ENCODE measurements around the gene MAN1C1.

MAN1C1 gene

DNA sequence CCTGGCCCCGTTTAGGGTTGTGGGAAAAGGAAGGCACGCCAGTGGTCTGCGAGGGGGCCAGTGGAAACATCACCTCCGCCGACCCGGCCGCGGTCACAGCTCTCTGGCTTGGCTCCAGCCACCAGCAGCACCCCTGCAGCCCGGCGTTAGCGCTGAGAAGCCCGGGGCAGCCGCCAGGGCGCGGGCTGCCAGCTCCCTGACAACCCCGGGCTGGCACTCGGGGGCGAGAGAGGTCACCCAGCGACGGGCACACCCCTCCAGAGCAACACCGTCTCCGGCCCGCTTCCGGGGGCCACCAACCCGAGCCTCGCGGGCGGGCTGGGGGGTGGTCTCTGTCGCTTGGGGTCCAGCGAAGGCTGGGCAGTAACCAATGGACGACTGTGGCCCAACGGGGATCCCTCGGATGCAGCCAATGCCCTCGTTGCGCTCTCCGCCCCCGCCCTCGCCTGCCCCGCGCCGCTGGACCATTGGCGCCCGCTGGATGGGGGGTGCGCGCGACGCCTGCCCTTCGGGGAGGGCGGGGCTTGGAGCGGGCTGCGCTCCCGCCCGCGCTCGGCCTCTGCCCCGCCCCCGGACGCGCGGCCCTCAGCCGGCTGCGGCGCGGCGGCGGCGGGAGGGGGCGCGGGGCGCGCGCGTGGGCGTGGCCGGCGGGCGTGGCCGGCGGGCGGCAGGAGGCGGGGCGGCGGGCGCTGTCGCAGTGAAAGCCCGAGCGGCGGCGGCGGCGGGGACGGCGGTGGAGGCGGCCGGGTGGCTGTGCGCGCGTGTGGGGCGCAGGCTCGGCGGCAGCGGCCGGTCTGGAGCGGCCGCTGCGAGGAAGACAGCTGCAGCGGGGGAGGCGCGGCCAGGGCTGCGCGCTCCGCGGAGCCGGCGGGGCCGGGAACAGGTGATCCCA is at the start of gene MAN1C1:
MAN1C1 (plus strand) TSS at position 697 of the 892 bp plus-strand sequence. CDS start 1,007 bp downstream, outside the sequence.
- H3K27me3 Mint-ChIP-seq: peaks cover 52% of the 10 kb centered on the region
- CTCF ChIA-PET: no interaction called here
- H3K36me3 Mint-ChIP-seq: peaks cover 29% of the 10 kb centered on the region
- no peaks in the 10 kb centered on the region for H3K9me3 Mint-ChIP-seq
- peak; percentile 85 for DNase-seq
- peaks cover 51% of the 10 kb centered on the region for H3K4me1 Mint-ChIP-seq
- H3K4me3 Mint-ChIP-seq: peak within 1 kb of the TSS; percentile 76
- H3K27ac Mint-ChIP-seq: peak within 1 kb of the TSS; percentile 24

DNA sequence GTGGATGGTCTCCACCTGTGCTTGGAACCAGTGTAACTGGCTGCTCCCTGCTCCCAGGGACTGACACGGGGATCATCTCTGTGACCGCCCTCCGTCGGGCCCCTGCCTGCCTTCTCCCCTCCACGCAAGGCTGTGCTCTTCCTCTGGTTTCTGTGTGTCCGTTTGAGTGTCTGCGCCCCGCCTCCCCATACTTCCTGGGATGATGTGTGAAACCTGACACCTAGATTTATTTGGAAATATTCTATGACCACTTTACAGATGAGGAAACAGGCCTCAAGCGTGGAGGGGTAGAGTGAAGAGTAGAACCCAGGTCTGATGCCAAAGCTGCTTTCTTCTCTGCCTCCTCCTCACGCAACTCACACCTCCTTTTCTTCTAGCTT is 48.9 kb upstream of the MAN1C1 start:
- DNase-seq: no peak
- peaks cover 7% of the 10 kb centered on the region for H3K27me3 Mint-ChIP-seq
- H3K4me1 Mint-ChIP-seq: peaks cover 66% of the 10 kb centered on the region
- no peak overlapping the region for H3K27ac Mint-ChIP-seq
- CTCF ChIA-PET: no interaction called here
- H3K36me3 Mint-ChIP-seq: peaks cover 38% of the 10 kb centered on the region
- no peak overlapping the region for H3K4me3 Mint-ChIP-seq
- no peaks in the 10 kb centered on the region for H3K9me3 Mint-ChIP-seq

DNA sequence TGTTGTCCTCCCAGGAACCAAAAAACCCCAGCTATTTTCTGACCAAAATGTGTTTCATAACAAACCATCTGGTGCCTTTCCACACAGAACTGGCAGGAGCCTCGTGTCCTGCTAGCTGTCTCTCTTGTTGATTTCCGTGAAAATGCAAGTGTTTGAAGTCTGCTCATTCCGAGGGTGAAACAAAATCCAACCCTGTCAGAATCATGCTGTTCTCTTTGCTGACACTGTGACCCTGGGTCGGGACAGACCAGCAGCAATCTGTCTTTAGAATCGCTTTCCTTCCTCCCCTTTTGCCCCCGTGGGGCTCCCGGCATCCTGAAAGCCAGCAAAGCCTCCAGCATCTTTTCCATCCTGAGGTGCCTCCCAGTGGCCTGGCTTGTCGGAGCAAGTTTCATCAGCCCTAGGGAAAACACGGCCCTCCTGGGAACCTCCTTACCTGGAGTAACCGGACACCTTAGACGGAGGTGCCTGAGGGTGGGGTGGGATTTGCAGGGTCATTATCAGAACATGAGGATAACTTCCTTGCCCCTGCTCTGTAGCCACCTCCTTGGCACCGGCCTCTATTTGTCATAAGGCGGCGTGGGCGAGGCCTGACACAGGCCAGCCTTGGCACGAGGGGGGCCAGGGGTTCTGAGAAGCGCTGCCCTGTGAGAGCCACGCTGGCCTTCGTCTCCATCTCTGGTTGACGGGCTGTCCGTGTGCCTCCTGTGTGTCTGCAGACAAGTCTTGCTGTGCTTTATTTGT is 48.3 kb upstream of the MAN1C1 start:
- no peak overlapping the region for H3K4me3 Mint-ChIP-seq

DNA sequence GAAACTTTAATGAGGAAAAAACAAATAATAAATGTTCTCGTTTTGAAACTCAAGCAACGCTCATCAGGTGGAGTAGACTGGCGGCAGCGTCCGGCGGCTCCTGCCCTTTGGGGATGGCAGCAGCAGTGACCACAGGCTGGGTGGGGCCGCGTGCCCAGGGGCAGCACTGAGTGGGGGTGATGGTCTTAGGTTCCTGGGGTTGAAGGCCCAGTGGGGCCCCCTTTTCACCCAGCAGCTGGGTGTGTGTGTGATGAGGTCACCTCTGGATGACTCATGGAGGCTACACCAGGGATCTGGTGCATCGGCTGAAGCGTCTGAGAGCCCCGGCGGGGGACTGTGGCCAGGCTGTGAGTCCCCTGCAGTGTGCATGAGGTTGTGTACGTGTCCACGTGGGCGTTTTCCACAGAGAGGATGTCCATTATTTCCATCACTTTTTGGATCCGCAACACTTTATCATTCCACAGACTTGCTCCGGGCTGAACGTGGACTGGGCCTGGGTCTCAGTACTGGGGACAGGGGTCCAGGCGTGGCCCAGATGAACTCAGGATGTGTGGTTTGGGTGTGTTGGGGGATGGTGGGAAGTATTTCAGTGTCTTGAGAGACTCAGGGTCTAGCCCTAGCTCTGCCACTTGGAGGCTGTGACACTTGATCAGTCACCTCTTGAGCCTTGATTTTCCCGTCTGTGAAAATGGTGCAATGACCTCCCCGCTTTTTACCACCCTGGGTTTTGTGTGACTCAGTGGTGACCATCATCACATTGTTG is 47.6 kb upstream of the MAN1C1 start:
- CTCF ChIA-PET: no interaction called here
- Mint-ChIP-seq H3K9me3 (no peaks in the 10 kb centered on the region), H3K4me1 (peaks cover 54% of the 10 kb centered on the region), H3K27me3 (peaks cover 10% of the 10 kb centered on the region), H3K4me3 (no peak overlapping the region), H3K27ac (no peak overlapping the region), H3K36me3 (peaks cover 32% of the 10 kb centered on the region)
- no peak for DNase-seq

More for the DNA sequence above, 48.3 kb upstream of the MAN1C1 start:
- Mint-ChIP-seq H3K4me1 (peaks cover 62% of the 10 kb centered on the region), H3K9me3 (no peaks in the 10 kb centered on the region), H3K27me3 (peaks cover 9% of the 10 kb centered on the region), H3K36me3 (peaks cover 34% of the 10 kb centered on the region), H3K27ac (no peak overlapping the region)
- CTCF ChIA-PET: no interaction called here
- no peak for DNase-seq

DNA sequence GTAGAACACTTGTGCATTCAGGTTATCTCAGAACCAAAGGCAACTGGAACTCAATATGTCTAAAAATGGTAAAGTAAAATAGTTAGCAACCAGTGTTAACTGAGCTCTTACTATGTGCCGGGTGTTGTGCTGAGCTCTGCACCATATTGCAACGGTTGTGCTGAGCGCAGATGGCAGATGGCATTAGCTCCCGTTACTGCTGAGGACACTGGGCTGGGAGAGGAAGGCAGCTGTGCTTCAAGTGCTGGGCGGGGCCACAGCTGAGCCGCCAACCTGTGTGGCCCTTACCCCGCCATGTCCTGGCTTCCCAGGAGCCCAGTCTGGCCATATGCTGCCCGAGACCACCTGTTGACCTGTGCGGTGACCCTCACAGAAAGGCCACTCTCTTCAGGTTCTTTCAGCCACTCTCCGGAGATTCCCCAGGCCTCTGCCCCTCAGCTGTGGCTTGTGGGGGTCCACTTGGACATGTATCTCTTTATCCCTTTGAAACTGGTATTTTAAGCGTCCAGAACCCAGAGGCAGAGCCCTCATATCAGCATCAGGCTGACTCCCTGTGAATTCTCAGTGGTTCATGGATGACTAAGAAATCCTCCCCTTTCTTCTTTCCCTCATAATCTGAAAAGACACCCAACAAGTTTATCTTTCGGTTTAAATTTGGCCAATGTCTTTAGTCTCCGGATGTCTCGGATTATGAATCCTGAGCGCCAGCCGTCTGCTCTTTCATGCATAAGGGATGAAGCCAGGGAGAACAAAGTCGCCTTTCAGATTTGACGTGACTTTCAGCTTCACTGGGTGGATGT is 46.8 kb upstream of the MAN1C1 start:
- Mint-ChIP-seq H3K36me3 (peaks cover 26% of the 10 kb centered on the region), H3K9me3 (no peaks in the 10 kb centered on the region), H3K27me3 (peaks cover 14% of the 10 kb centered on the region), H3K27ac (no peak overlapping the region), H3K4me3 (no peak overlapping the region), H3K4me1 (peaks cover 47% of the 10 kb centered on the region)
- CTCF ChIA-PET: interaction anchor here (0.8 kb wide), 1 partner anchor 16 kb away, joined by 3 read pairs; no protein-coding TSS in a partner anchor
- no peak for DNase-seq

DNA sequence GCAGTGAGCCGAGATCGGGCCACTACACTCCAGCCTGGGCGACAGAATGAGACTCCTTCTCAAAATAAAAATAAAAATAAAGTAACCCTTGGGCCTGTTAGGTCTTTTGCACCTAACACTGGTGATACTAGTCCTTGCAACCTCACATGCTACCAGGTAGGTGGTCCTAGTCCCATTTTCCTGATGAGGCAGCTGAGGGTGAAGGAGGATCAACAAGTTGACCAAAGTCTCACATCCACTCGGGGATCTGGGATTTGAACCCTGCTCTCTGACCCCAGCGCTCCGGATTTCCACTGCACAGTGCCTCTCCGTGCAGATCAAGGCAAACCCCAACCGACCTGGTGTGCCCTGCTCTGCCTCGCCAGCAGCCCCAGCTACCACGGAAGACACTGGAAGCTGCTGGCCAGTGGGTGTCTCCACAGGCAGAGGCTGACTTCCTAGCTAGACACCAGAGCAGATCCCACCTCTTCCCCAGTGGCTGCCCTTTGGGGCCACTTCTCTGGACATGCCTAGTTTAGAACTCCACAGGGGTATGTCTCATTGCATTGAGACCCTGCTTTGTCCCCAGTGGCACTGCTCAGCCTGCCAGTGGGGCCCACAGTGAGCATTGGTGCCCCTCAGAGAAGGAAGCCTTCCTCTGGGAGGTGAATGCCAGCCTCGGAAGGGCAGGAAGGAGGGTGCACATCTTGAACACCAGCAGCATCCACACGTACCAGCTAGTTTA is 45.6 kb upstream of the MAN1C1 start:
- H3K27ac Mint-ChIP-seq: no peak overlapping the region
- CTCF ChIA-PET: interaction anchor here (0.6 kb wide), 1 partner anchor 47 kb away, joined by 3 read pairs; no protein-coding TSS in a partner anchor
- peaks cover 35% of the 10 kb centered on the region for H3K4me1 Mint-ChIP-seq
- no peak overlapping the region for H3K4me3 Mint-ChIP-seq
- peaks cover 14% of the 10 kb centered on the region for H3K27me3 Mint-ChIP-seq
- H3K36me3 Mint-ChIP-seq: peaks cover 18% of the 10 kb centered on the region
- H3K9me3 Mint-ChIP-seq: no peaks in the 10 kb centered on the region
- DNase-seq: no peak

DNA sequence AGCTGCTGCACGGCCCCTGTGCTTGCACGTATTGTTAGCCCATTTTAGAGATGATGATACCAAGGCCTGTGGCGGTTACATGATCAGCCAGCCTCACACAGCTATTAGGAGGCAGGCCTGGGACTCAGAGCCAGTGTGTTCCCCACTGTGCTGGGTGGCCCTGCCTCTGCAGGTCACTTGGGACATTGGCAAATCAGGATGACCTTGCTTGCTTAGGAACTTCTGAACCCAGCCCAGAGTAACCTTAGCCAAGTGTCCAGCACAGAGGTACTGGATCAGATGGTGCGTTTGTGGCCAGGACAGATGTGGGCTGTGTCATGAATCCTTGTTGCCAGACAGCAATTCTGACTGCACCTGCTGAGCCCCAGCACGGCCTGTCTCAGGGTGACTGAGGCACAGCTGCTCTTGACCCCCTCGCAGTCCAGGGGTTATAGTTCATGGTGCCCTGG is 45.0 kb upstream of the MAN1C1 start:
- peaks cover 13% of the 10 kb centered on the region for H3K36me3 Mint-ChIP-seq
- no peak overlapping the region for H3K4me3 Mint-ChIP-seq
- H3K27ac Mint-ChIP-seq: no peak overlapping the region
- H3K9me3 Mint-ChIP-seq: no peaks in the 10 kb centered on the region
- H3K27me3 Mint-ChIP-seq: peaks cover 14% of the 10 kb centered on the region
- H3K4me1 Mint-ChIP-seq: peaks cover 29% of the 10 kb centered on the region
- CTCF ChIA-PET: interaction anchor here (1.1 to 1.9 kb wide), 5 partner anchors 23 to 49 kb away, joined by 3 to 6 read pairs (median 3); no protein-coding TSS in a partner anchor
- DNase-seq: no peak

DNA sequence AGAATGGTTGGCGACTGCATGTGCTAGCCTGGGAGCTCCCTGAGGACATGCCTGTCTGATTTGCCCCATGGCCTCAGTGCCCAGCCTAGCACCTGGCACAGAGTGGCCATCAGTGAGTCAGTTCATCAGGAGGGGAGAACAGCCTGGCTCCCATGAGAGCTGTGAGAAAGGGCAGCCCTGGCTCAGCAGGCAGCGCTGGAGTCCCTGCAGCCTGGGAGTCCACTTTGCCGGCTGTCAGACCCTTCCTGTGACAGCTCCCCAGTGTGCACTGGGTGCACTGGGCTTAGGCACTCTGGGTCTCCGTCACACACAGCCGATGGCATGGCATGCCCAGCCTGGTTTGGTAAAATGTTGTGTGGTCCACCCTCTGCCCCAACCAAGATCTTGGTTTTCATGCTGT is 44.5 kb upstream of the MAN1C1 start:
- H3K27ac Mint-ChIP-seq: no peak overlapping the region
- CTCF ChIA-PET: interaction anchor here (0.7 to 1.9 kb wide), 13 partner anchors 8 to 229 kb away, joined by 3 to 7 read pairs (median 4); no protein-coding TSS in a partner anchor
- DNase-seq: no peak
- no peaks in the 10 kb centered on the region for H3K9me3 Mint-ChIP-seq
- no peak overlapping the region for H3K4me3 Mint-ChIP-seq
- H3K27me3 Mint-ChIP-seq: peaks cover 15% of the 10 kb centered on the region
- peaks cover 8% of the 10 kb centered on the region for H3K36me3 Mint-ChIP-seq
- peaks cover 25% of the 10 kb centered on the region for H3K4me1 Mint-ChIP-seq

DNA sequence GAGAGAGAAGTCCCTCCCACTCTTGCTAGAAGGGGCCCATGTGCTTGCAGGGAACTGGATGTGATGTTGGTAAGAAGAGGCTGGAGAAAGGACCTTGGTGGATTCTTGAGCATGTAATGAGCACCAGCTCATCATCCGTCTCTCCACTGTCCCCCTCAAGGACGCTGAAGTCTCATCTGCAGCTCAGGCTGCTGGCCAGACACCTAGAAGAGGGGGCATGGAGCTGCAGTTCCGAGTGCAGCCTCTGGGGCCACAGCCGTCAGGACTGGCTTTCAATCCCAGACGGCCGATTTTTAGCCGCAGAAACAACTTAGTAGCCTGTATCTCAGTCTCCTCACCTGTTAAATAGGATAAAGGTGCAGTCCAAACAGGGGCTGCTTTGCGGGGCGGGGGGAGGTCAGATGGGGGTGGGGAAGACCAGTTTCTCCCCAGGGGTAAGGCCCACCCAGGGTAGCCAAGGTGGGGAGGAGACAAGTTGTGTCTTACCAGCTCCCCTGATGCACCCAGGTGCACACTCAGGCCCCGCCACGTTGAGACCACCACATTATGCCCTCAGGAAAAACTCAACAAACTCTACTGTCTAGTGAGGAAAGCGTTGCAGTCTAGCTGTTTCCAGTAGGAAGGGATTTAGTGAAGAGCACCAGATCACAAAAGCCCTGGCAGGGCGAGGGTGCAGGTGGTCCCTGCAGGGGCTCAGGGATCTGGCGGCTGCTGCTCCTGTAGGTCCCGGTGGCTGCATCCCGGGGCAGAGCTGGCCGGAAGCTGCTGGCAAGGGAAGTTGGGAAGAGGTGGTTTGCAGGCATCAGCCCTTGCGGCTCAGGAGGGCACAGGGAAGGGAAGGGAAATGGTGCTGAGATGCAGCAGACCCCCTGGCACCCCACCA is 43.6 kb upstream of the MAN1C1 start:
- no peaks in the 10 kb centered on the region for H3K9me3 Mint-ChIP-seq
- H3K4me3 Mint-ChIP-seq: no peak overlapping the region
- DNase-seq: peak; percentile 70
- peaks cover 5% of the 10 kb centered on the region for H3K36me3 Mint-ChIP-seq
- no peak overlapping the region for H3K27ac Mint-ChIP-seq
- CTCF ChIA-PET: interaction anchor here (0.7 to 1.9 kb wide), 14 partner anchors 9 to 228 kb away, joined by 3 to 7 read pairs (median 4); no protein-coding TSS in a partner anchor
- H3K27me3 Mint-ChIP-seq: peaks cover 23% of the 10 kb centered on the region
- H3K4me1 Mint-ChIP-seq: peaks cover 21% of the 10 kb centered on the region

DNA sequence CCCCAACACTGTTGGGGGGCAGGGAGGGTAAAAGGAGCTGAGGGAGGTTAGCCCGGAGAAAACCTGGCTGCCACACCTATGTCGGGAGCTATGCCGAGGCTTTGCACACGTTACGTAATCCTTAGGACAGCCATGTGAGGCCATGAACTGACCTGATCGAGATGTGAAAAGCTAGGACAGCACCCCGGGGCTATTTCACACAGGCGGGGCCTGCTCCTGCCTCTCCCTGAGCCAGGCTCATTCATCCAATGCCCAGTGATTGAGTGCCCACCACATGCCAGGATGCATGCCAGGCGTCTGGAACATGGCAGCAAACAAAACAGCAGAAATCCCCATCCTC is 43.0 kb upstream of the MAN1C1 start:
- Mint-ChIP-seq H3K4me3 (no peak overlapping the region), H3K27ac (no peak overlapping the region), H3K36me3 (peaks cover 2% of the 10 kb centered on the region), H3K27me3 (peaks cover 26% of the 10 kb centered on the region), H3K4me1 (peaks cover 16% of the 10 kb centered on the region), H3K9me3 (no peaks in the 10 kb centered on the region)
- CTCF ChIA-PET: interaction anchor here (1.3 to 1.9 kb wide), 2 partner anchors 25 to 45 kb away, joined by 5 read pairs; no protein-coding TSS in a partner anchor
- no peak for DNase-seq

DNA sequence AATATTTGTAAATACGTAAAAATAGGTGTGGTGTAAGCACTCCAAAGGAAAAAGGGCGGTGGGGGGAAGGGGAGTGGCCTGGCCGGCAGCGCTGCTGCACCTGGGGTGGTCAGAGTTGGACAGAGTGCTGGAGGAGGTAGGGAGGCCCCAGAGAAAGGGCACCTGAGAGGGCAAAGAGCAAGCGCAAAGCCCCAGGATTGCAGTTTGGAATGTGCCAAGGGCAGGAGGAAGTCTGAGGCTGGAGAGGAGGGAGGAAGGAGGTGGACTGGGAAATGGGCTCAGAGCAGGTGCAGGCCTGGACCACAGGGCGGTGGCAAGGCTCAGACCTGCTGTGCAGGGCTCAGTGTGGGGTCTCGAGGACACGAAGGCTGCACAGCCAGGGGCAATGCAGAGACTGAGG is 42.6 kb upstream of the MAN1C1 start:
- Mint-ChIP-seq H3K9me3 (no peaks in the 10 kb centered on the region), H3K4me3 (no peak overlapping the region), H3K4me1 (peaks cover 12% of the 10 kb centered on the region), H3K36me3 (peaks cover 2% of the 10 kb centered on the region), H3K27me3 (peaks cover 26% of the 10 kb centered on the region), H3K27ac (no peak overlapping the region)
- no peak for DNase-seq
- CTCF ChIA-PET: interaction anchor here (1.3 kb wide), 1 partner anchor 45 kb away, joined by 5 read pairs; no protein-coding TSS in a partner anchor

DNA sequence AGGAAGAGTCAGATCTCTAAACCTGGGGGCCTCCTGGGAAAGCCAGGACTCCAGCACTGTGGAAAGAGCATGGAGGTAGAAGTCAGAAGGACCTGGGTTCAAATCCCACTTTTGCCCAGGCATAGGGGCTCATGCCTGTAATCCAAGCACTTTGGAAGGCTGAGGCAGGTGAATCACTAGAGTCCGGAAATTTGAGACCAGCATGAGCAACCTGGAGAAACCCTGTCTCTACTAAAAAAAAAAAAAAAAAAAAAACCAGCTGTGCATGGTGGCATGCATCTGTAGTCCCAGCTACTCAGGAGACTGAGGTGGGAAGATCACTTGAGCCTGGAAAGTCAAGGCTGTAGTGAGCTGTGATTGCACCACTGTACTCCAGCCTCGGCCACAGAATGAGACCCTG is 41.4 kb upstream of the MAN1C1 start:
- no peak for DNase-seq
- H3K4me3 Mint-ChIP-seq: no peak overlapping the region
- no peaks in the 10 kb centered on the region for H3K9me3 Mint-ChIP-seq
- peaks cover 29% of the 10 kb centered on the region for H3K27me3 Mint-ChIP-seq
- CTCF ChIA-PET: interaction anchor here (0.9 kb wide), 1 partner anchor 13 kb away, joined by 3 read pairs; no protein-coding TSS in a partner anchor
- no peaks in the 10 kb centered on the region for H3K36me3 Mint-ChIP-seq
- no peak overlapping the region for H3K27ac Mint-ChIP-seq
- H3K4me1 Mint-ChIP-seq: peaks cover 5% of the 10 kb centered on the region

All from activated naive CD4-positive, alpha-beta T cell treated with anti-CD3 and anti-CD28 coated beads, Interleukin-2, amount 10 ng/mL, durations not matched to agents 7 days and 5 days (primary cell).